OCI-LY3 (cell line): ENCODE data around the gene GADD45G.

Source experiments
- H2AFZ ChIP-seq: fragments of 200-600, 300-600 bp; shearing (Covaris generic); 2 replicates; pipeline ENCODE4 v1.6.0; 2014; ENCODE audit warnings: antibody characterized with exemption, low read depth, low read length
- H3K27ac ChIP-seq: fragments of 200-600, 300-600 bp; sonication (generic); 2 replicates; pipeline ENCODE4 v1.5.1; 2014; ENCODE audit warnings: mild to moderate bottlenecking, low read length, moderate library complexity, mixed read lengths
- H3K27me3 ChIP-seq: fragments of 200-600, 300-600 bp; sonication (generic); 2 replicates; pipeline ENCODE4 v1.6.1; 2014; ENCODE audit warnings: low read depth, low read length, mixed read lengths
- H3K36me3 ChIP-seq: fragments of 200-600, 300-600 bp; sonication (generic); replicated peaks from 2 replicates; pipeline ENCODE3; 2014; ENCODE audit warnings: low read depth, low read length, mixed read lengths
- H3K4me1 ChIP-seq: fragments of 300-600, 200-600 bp; sonication (generic); 2 replicates; pipeline ENCODE4 v1.6.1; 2014; ENCODE audit warnings: low read length, mixed read lengths
- H3K4me2 ChIP-seq: fragments of 200-600, 300-600 bp; sonication (generic); 2 replicates; pipeline ENCODE4 v1.6.1; 2014; ENCODE audit warnings: low read length, mixed read lengths
- H3K4me3 ChIP-seq: fragments of 300-600, 200-600 bp; sonication (generic); 2 replicates; pipeline ENCODE4 v1.5.1; 2014; ENCODE audit warnings: antibody characterized with exemption, mild to moderate bottlenecking, low read length, moderate library complexity
- H3K79me2 ChIP-seq: fragments of 300-600, 200-600 bp; shearing (Covaris generic); 2 replicates; pipeline ENCODE4 v1.6.1; 2014; ENCODE audit warnings: mild to moderate bottlenecking, low read length, mixed read lengths
- H3K9ac ChIP-seq: fragments of 300-600, 200-600 bp; shearing (Covaris generic); 2 replicates; pipeline ENCODE4 v1.6.0; 2014; ENCODE audit warnings: mild to moderate bottlenecking, low read length, moderate library complexity
- H3K9me3 ChIP-seq: fragments of 200-600, 300-600 bp; shearing (Covaris generic); 2 replicates; pipeline ENCODE4 v1.6.1; 2014; ENCODE audit warnings: low read length, mixed read lengths; ENCODE audit not compliant: insufficient read depth
- H4K20me1 ChIP-seq: fragments of 200-600, 300-600 bp; sonication (generic); 2 replicates; pipeline ENCODE4 v1.6.1; 2016; ENCODE audit warnings: low read length, mixed read lengths; ENCODE audit not compliant: insufficient read depth
- EZH2phosphoT487 ChIP-seq: fragments of 200-600 bp; shearing (Covaris generic); IDR thresholded peaks from 2 replicates; pipeline ENCODE4 v1.6.1; 2018; ENCODE audit warnings: antibody characterized with exemption, mixed run types, low read depth
- TF ChIP-seq, protein P1 (sequence below): fragments of 200-600, 300-600 bp; sonication (generic); IDR thresholded peaks from 2 replicates; pipeline ENCODE4 v1.5.1; 2014; ENCODE audit warnings: antibody characterized with exemption, low read length, low read depth

GADD45G gene

DNA sequence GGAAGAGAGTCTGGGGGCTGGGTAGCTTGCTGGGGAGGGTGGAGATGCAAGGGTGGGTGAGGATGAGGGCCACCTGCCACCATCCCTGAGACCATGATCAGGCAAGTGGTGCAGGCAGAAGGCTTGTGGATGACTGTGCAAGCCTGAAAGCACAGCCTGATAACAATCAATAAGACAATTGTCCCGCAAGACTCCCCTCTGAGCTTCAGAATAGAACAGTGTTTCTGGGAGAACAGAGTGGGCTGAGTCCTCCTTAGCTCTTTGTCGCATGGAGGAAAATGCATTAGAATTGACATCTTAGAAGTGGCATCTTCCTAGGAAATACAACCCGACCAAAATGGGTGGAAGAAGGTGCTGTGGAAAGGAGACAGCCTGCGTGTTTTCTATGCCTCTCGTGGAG lies 6.6 kb downstream of the GADD45G start:
- no peak overlapping the region for H3K4me2 ChIP-seq
- H3K27me3 ChIP-seq: peaks cover 18% of the 10 kb centered on the region; the same call in 1 of the 2 replicates
- no peak overlapping the region for H3K27ac ChIP-seq
- no peak for TF ChIP-seq EZH2phosphoT487
- TF ChIP-seq, protein P1, sequence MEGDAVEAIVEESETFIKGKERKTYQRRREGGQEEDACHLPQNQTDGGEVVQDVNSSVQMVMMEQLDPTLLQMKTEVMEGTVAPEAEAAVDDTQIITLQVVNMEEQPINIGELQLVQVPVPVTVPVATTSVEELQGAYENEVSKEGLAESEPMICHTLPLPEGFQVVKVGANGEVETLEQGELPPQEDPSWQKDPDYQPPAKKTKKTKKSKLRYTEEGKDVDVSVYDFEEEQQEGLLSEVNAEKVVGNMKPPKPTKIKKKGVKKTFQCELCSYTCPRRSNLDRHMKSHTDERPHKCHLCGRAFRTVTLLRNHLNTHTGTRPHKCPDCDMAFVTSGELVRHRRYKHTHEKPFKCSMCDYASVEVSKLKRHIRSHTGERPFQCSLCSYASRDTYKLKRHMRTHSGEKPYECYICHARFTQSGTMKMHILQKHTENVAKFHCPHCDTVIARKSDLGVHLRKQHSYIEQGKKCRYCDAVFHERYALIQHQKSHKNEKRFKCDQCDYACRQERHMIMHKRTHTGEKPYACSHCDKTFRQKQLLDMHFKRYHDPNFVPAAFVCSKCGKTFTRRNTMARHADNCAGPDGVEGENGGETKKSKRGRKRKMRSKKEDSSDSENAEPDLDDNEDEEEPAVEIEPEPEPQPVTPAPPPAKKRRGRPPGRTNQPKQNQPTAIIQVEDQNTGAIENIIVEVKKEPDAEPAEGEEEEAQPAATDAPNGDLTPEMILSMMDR: no peak
- no peaks in the 10 kb centered on the region for H3K79me2 ChIP-seq
- no peak overlapping the region for H2AFZ ChIP-seq
- H3K4me3 ChIP-seq: no peak overlapping the region
- H3K36me3 ChIP-seq: no peaks in the 10 kb centered on the region
- no peak overlapping the region for H3K9ac ChIP-seq
- no peaks in the 10 kb centered on the region for H4K20me1 ChIP-seq
- H3K4me1 ChIP-seq: no peaks in the 10 kb centered on the region
- no peaks in the 10 kb centered on the region for H3K9me3 ChIP-seq

DNA sequence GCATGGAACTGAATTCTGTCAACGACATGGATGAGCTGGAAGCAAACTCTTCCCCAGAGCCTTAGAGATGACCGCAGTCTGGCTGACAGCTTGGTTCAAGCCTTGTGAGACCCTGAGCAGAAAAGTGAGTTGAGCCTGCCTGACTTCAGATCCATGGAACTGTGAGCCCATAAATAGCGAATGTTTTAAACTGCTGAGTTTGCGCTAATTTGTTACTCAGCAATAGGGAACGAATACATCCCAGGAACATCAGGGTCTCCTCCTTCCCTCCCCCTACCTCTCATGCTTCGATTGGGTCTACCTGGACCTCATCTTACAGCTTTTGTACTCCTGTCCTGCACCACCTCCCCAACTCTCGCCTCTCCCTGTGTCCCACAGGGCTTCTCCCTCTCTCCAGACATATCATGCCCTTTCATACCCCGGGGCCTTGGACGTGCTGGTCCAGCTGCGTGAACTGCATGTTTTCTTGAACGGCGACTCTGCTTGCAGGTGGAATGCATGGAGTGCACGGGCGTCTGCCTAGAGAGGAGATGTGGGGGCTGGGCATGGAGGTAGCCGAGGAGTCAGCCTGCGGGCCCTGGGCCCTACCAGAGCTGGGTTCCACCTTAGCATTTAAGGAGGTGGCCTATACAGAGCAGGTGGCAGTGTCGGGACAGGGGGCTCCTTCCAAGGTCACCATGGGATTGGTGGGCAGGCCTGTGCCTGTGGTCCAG lies 7.9 kb downstream of the GADD45G start:
- H3K4me3 ChIP-seq: no peak overlapping the region
- no peaks in the 10 kb centered on the region for H3K79me2 ChIP-seq
- H3K4me2 ChIP-seq: no peak overlapping the region
- no peaks in the 10 kb centered on the region for H3K9me3 ChIP-seq
- no peak overlapping the region for H2AFZ ChIP-seq
- H4K20me1 ChIP-seq: no peaks in the 10 kb centered on the region
- TF ChIP-seq EZH2phosphoT487: no peak
- TF ChIP-seq, protein P1: no peak
- no peaks in the 10 kb centered on the region for H3K4me1 ChIP-seq
- H3K27ac ChIP-seq: no peak overlapping the region
- H3K9ac ChIP-seq: no peak overlapping the region
- H3K27me3 ChIP-seq: peaks cover 12% of the 10 kb centered on the region; the same call in 1 of the 2 replicates
- H3K36me3 ChIP-seq: no peaks in the 10 kb centered on the region

DNA sequence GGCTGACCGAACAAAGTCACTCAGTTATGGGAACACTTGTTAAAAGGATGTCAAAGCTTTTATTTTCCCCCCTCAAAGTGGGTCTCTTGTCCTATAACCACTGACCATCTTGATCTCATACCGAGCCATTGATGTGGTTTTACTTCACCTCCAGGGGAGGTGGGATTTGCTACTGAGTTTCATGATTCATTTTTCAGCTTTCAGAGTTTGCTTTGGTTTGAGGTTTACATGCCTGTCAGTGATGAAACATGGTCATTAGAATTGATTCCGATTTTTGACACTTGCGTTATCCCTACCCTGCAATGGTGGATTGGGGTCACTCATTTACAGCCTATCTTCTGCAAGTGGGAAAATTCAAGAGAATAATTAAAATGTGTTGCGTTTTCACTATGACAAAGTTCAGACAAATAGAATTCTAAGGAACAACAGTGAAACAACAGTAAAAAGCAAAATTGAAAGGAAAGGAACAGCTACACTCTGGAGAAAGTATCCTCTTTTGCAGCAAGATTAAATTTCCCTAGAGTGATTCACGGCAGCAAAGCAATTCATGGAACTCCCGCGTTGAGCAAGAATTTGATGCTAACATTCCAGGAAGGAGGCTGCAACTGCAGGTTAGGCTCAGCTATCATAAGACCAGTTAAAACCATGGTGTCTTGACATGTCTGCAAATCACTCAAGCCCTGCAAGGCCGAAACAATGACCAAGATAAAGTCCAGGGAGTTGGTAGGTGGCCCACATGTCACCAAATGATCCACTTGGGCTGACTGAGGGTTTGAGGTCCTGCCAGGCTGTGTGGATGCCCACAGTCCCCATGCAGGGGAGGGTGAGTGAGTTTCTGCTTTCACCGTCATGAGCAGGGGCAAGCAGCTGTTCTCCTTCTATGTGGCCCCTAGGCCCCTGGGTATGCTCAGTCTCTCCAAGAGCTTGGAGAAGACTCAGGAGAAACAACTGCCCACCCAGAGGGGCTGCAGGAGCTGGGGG lies 9.4 kb downstream of the GADD45G start:
- Histone ChIP-seq H3K79me2 (no peaks in the 10 kb centered on the region), H3K36me3 (no peaks in the 10 kb centered on the region), H3K4me1 (no peaks in the 10 kb centered on the region), H4K20me1 (no peaks in the 10 kb centered on the region), H3K4me2 (no peak overlapping the region), H2AFZ (no peak overlapping the region), H3K9me3 (no peaks in the 10 kb centered on the region), H3K27ac (no peak overlapping the region), H3K27me3 (peaks cover 7% of the 10 kb centered on the region; the same call in 1 of the 2 replicates), H3K9ac (no peak overlapping the region), H3K4me3 (no peak overlapping the region)
- TF ChIP-seq EZH2phosphoT487: no peak
- TF ChIP-seq, protein P1: no peak

DNA sequence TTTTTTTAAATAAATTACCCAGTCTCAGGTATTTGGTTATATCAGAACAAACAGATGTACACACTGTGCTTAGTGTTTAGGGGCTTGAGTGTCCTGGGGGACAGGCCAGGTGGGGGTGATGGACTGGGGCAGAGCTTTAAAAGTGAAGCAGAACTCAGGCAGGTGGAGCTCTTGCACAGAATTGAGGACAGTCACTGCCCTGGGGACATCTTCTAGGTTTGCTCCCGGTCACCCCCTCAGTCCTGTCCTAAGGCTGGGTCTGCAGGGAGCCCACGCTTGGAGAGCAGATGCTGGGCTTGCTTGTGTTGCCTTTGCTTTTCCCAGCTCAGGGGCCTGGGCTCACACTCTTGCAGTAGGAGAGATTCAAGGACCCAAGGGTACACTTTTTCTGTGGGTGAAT lies 10.8 kb downstream of the GADD45G start:
- Histone ChIP-seq H3K4me2 (no peak overlapping the region), H3K9me3 (no peaks in the 10 kb centered on the region), H3K4me1 (no peaks in the 10 kb centered on the region), H3K27ac (no peak overlapping the region), H4K20me1 (no peaks in the 10 kb centered on the region), H3K27me3 (peaks cover 7% of the 10 kb centered on the region; the same call in 1 of the 2 replicates), H3K36me3 (no peaks in the 10 kb centered on the region), H2AFZ (no peak overlapping the region), H3K4me3 (no peak overlapping the region), H3K9ac (no peak overlapping the region), H3K79me2 (no peaks in the 10 kb centered on the region)
- TF ChIP-seq, protein P1: no peak
- no peak for TF ChIP-seq EZH2phosphoT487
